HFF-Myc (cell line): ENCODE data around the gene GRM4.

Source experiments
- DNase-seq: peaks from one replicate; pipeline ENCODE4 v3.0.0-alpha.2; 2011; ENCODE audit warnings: low read depth; ENCODE audit errors: extremely low read depth
- H3K4me3 ChIP-seq: replicated peaks from 2 replicates; pipeline ENCODE4 v1.5.1; 2011; ENCODE audit warnings: low read depth, mild to moderate bottlenecking, control low read depth, low read length
- CTCF ChIP-seq: IDR thresholded peaks from 2 replicates; pipeline ENCODE4 v1.5.1; 2012; ENCODE audit warnings: mild to moderate bottlenecking, low read depth, low read length, control low read depth; ENCODE audit errors: missing control alignments

GRM4 gene

GRCh38 chr6:34102099-34102656 lies 43.7 kb downstream of the GRM4 start:
- no peak for DNase-seq
- H3K4me3 ChIP-seq = no peak overlapping the region
- TF ChIP-seq CTCF = no peak

- no peak overlapping the region for H3K4me3 ChIP-seq
- no peak for TF ChIP-seq CTCF
- no peak for DNase-seq
Measured at GRCh38 chr6:34100788-34101187, 45.1 kb downstream of the GRM4 start.

- no peak for DNase-seq
- TF ChIP-seq CTCF = no peak
- no peak overlapping the region for H3K4me3 ChIP-seq
Measured at GRCh38 chr6:34099878-34100277, 46.0 kb downstream of the GRM4 start.

- no peak overlapping the region for H3K4me3 ChIP-seq
- DNase-seq = no peak
- TF ChIP-seq CTCF = no peak
Measured at GRCh38 chr6:34098045-34098936, 47.6 kb downstream of the GRM4 start.

- TF ChIP-seq CTCF = no peak
- no peak for DNase-seq
- no peak overlapping the region for H3K4me3 ChIP-seq
Measured at GRCh38 chr6:34096814-34097213, 49.1 kb downstream of the GRM4 start.

GRCh38 chr6:34096193-34096592 lies 49.7 kb downstream of the GRM4 start:
- no peak overlapping the region for H3K4me3 ChIP-seq
- DNase-seq = no peak
- no peak for TF ChIP-seq CTCF
